Fibroblast of villous mesenchyme (primary cell): Measurements from ENCODE around the gene ATXN2. TPM values are rescaled to one million over a fixed set of nuclear protein-coding genes. Genes with fewer than 3 reads are reported as not detected.
"Not testable (repeated sequence)": the region's sequence is repeated elsewhere in the genome, so short reads cannot be mapped to it uniquely, and the experiment has no call there.

Experiments used
- DNase-seq: peaks from one replicate; pipeline ENCODE4 v3.0.0-alpha.2; 2010; ENCODE audit warnings: low read depth
- H3K4me3 ChIP-seq: 2 replicates; pipeline ENCODE4 v1.5.1; 2011; ENCODE audit warnings: low read depth, mild to moderate bottlenecking, low read length
- total RNA-seq: library from RNA; depleted of rRNA; stranded (reverse); fragments of >200 nt; gene quantifications from 2 replicates; pipeline ENCODE4 v1.2.3, GENCODE V29; 2012
- TF ChIP-seq, protein P1 (sequence below): IDR thresholded peaks from 2 replicates; pipeline ENCODE4 v1.5.1; 2012; ENCODE audit warnings: low read depth, mild to moderate bottlenecking, low read length; ENCODE audit not compliant: insufficient read depth

ATXN2 gene
- total RNA-seq, 1 donor = 71.7 TPM

DNA sequence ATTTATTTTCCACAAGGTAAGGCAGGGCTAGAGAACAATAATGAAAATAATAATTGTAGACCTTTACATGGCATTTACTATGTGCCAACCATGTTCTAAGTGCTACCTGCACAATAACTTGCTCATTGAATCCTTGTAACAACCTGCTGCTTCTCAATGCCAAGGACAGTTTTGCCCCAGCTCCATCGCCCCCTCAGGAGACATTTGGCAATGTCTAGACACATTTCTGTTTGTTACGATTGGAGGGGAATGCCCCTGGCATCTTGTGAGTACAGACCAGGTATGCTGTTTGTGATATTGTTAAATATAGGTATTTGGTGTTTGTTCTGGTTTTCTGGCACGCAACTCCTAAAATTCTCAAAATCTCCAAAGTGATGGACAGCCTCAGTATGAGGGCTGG is 8.1 kb upstream of the ATXN2 start:
- DNase-seq = no peak
- TF ChIP-seq, protein P1, sequence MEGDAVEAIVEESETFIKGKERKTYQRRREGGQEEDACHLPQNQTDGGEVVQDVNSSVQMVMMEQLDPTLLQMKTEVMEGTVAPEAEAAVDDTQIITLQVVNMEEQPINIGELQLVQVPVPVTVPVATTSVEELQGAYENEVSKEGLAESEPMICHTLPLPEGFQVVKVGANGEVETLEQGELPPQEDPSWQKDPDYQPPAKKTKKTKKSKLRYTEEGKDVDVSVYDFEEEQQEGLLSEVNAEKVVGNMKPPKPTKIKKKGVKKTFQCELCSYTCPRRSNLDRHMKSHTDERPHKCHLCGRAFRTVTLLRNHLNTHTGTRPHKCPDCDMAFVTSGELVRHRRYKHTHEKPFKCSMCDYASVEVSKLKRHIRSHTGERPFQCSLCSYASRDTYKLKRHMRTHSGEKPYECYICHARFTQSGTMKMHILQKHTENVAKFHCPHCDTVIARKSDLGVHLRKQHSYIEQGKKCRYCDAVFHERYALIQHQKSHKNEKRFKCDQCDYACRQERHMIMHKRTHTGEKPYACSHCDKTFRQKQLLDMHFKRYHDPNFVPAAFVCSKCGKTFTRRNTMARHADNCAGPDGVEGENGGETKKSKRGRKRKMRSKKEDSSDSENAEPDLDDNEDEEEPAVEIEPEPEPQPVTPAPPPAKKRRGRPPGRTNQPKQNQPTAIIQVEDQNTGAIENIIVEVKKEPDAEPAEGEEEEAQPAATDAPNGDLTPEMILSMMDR = no peak
- no peak overlapping the region for H3K4me3 ChIP-seq

DNA sequence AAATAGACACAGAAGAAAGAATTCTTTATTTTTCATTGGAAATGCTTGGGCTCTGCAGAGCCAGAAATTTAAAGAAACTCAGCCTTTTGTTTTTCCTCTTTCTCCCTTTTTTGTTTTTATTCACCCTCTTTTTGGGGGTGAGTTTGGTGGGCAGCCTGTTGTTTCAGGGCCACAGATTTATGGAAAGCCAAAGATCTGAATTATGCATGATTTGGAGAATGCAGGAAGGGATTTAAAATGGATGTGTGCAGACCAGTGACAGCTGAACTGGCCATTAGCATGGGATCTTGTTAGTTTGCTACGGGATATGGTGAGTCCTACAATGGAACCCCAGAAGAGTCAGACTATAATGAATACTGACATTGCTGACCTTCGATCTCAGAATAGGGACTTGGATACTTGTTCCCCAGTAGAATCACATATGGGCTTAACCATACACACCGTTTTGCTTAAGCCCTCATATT is 7.7 kb upstream of the ATXN2 start:
- no peak overlapping the region for H3K4me3 ChIP-seq
- TF ChIP-seq, protein P1 = no peak
- no peak for DNase-seq

DNA sequence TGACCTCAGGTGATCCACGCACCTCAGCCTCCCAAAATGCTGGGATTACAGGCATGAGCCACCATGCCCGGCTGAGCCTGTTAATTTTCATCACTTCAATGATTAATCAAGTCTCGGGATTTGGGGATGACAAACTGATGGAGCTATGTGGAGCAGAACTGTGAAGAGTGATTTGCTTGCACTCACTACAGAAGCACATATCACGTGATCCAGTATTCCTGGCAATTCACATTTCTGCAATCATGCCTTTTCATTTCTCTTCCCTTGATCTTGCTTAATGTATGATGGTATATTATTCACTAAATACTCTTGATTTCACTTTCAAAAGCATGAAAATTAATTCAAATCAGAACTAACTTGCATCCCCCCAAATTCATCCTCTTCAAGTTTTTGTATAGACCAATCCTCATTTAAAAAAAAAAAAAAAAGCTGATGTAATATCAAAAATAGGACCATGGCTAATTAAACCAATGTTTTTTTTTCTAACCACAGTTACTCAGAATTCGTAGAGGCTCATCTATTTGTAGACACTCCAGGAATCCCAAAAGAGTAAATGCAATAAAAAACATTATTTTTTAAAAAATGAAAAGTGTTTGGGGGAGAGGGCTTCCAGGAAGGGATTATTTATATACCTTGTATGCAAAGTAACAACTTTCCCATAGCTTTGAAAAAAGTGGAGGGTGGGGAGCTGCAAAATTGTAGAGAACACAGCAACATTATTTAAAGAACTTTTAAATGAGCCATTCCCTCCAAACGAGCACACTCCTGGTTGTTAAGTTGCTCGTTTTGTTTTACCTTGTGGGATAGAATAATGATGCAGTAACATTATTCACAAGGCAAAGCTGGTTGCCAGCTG is 7.0 kb upstream of the ATXN2 start:
- no peak overlapping the region for H3K4me3 ChIP-seq
- DNase-seq = no peak
- TF ChIP-seq, protein P1 = no peak

DNA sequence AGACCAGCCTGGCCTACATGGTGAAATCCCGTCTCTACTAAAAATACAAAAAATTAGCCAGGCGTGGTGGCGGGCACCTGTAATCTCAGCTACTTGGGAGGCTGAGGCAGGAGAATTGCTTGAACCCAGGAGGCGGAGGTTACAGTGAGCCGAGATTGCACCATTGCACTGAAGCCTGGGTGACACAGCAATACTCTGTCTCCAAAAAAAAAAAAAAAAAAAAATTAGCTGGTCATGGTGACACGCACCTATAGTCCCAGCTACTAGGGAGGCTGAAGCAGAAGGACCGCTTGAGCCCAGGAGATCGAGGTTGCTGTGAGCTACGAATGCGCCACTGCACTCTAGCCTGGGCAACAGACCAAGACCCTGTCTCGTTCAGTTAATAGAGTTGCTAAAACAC is 3.7 kb upstream of the ATXN2 start:
- not testable (repeated sequence) for DNase-seq, H3K4me3 ChIP-seq

DNA sequence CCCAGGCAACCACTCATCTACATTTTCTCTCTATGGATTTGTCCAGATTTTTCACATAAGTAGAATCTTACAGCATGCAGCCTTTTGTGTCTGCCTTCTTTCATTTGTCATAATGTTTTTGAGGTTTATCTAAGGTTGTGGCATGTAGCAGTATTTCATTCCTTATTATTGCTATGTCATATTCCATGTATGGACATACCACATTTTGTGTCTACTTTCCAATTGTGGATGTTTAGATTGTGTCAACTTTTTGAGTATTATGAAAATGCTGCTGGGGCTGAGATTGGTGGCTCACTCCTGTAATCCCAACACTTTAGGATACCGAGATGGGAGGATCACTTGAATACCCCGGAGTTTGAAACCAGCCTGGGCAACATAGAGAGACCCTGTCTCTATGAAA is 3.2 kb upstream of the ATXN2 start:
- DNase-seq = peak; percentile 30
- TF ChIP-seq, protein P1 = no peak

DNA sequence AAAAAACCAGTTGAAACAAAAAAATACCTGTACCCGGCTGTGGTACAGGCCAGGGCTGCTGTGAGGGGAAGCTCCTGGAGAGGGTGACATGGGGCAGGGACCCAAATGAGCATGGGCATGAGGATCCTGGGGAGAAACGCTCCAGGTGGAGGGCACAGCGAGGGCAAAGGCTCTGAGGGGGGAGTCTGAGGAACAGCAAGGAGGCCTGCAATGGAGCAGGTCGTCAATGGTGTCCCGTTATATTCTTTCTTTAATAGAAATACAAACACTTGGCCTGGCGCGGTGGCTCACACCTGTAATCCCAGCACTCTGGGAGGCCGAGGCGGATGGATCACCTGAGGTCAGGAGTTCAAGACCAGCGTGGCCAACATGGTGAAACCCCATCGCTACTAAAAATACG is 1.9 kb upstream of the ATXN2 start:
- not testable (repeated sequence) for H3K4me3 ChIP-seq, DNase-seq

More for the DNA sequence above, 3.2 kb upstream of the ATXN2 start:
- H3K4me3 ChIP-seq = no peak overlapping the region

DNA sequence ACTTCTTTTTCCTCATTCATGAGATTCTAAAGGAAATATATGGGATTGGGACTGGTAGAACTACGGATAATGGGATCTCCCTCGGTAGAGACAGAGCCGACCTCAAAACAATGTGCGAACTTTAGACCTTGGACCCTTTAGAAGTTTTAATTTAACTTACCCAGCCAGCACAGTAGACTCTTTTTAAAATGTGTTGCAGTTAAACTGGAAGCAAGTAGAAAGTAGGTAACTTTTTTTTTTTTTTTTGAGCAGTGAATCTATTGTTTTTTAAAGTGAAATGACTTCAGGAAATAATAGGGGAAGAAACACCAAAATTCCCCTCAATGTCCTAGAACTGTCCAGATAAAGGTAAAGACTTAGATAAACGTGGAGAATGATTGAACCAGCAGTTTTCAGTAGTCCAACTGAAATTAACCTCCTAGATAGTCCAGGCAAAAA is 1.1 kb upstream of the ATXN2 start:
- H3K4me3 ChIP-seq = peak overlapping the region; percentile 95
- DNase-seq = no peak
- TF ChIP-seq, protein P1 = no peak

DNA sequence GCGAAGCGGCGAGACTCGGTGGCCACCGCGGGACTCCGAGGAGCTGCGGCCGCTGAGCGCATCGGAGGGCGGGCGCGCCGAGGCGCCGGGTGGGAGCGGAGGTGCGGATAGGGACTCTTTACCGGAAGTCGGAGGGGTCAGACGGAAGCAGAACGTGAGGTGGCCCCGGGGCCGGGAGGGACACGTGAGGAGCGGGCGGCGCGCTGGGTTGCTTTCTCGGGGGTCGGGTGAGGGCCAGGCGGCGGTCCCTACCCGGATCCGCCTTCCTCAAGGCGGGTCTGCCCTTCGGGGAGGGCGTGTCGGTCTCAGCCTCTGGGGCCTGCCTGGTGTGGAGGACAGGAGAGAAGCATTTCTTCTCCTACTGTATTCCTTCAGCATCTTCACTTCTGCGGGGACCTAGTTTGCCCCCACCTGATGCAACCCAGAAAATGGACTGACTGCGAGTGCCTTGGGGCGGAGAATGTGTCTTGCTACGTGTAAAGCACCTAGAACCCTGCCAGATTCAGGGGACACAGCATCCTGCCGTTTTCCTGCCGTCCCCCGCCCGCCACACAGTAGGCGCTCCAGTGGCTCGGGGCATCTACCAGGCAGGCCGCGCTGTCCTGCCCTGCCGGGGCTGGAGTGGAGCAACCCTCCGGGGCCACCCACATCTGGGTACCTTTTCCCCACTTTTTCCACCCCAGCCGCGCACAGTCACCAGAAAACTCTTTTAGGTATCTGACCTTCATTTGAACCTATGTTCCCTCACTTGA is 514 bp upstream of the ATXN2 start:
- peak; percentile 96 for DNase-seq
- H3K4me3 ChIP-seq = peak overlapping the region; percentile 95
- TF ChIP-seq, protein P1 = no peak
